HCT116 (cell line): ENCODE results near the gene SKI.

Source experiments
- CBX3 ChIP-seq: IDR thresholded peaks from 2 replicates; pipeline ENCODE4 v1.6.1; 2012; ENCODE audit warnings: low read depth
- CEBPB ChIP-seq: IDR thresholded peaks from 2 replicates; pipeline ENCODE4 v1.6.1; 2012; ENCODE audit warnings: low read depth
- EGR1 ChIP-seq: IDR thresholded peaks from 2 replicates; pipeline ENCODE4 v1.6.1; 2012; ENCODE audit warnings: low read depth
- EZH2 ChIP-seq: fragments of 200-600 bp; sonication (generic); IDR thresholded peaks from 2 replicates; pipeline ENCODE4 v1.6.1; 2017; ENCODE audit warnings: antibody characterized with exemption, mixed run types
- JUND ChIP-seq: IDR thresholded peaks from 2 replicates; pipeline ENCODE4 v1.6.1; 2012
- POLR2A ChIP-seq: IDR thresholded peaks from 2 replicates; pipeline ENCODE4 v1.7.0; 2011; ENCODE audit warnings: borderline replicate concordance; ENCODE audit not compliant: insufficient read depth, insufficient read length; ENCODE audit errors: extremely low read depth
- POLR2AphosphoS5 ChIP-seq: IDR thresholded peaks from 2 replicates; pipeline ENCODE4 v1.6.1; 2011; ENCODE audit warnings: mild to moderate bottlenecking, low read depth, low read length, moderate library complexity
- TCF7L2 ChIP-seq: IDR thresholded peaks from 2 replicates; pipeline ENCODE4 v1.7.0; 2011; ENCODE audit warnings: borderline replicate concordance, inconsistent platforms; ENCODE audit not compliant: insufficient read depth, insufficient read length; ENCODE audit errors: extremely low read depth
- YY1 ChIP-seq: IDR thresholded peaks from 2 replicates; pipeline ENCODE4 v1.6.1; 2011; ENCODE audit warnings: low read length, low read depth, moderate library complexity, mild to moderate bottlenecking; ENCODE audit not compliant: insufficient replicate concordance; ENCODE audit errors: extremely low read depth
- ZBTB33 ChIP-seq: IDR thresholded peaks from 2 replicates; pipeline ENCODE4 v1.6.1; 2011; ENCODE audit warnings: mild to moderate bottlenecking, low read length, moderate library complexity; ENCODE audit not compliant: insufficient replicate concordance; ENCODE audit errors: extremely low read depth
- ZNF274 ChIP-seq: fragments of 200-500 bp; sonication (Bioruptor generic); IDR thresholded peaks from 2 replicates; pipeline ENCODE4 v1.6.1; 2014; ENCODE audit warnings: mild to moderate bottlenecking, low read depth, low read length, inconsistent platforms
- TF ChIP-seq, protein P1 (sequence below), 3 experiments: fragments of 200-600 bp in 1 of 3; sonication (generic) in 1 of 3; IDR thresholded peaks in 2 of 3; conservative IDR thresholded peaks in 1 of 3; 2 replicates each; pipeline ENCODE4 v1.5.1; 2012 to 2017; ENCODE audit warnings: low read depth in 2 of 3, low read length in 2 of 3, antibody characterized with exemption in 1 of 3, borderline replicate concordance in 1 of 3, control low read depth in 1 of 3, mild to moderate bottlenecking in 1 of 3, mixed read lengths in 1 of 3, mixed run types in 1 of 3, moderate library complexity in 1 of 3; ENCODE audit not compliant: insufficient read depth in 1 of 3
- TF ChIP-seq, protein P2 (sequence below): IDR thresholded peaks from 2 replicates; pipeline ENCODE4 v1.6.1; 2012

- TF ChIP-seq CBX3 = no peak
- TF ChIP-seq CEBPB = no peak
- no peak for TF ChIP-seq POLR2A
- TF ChIP-seq, protein P1, sequence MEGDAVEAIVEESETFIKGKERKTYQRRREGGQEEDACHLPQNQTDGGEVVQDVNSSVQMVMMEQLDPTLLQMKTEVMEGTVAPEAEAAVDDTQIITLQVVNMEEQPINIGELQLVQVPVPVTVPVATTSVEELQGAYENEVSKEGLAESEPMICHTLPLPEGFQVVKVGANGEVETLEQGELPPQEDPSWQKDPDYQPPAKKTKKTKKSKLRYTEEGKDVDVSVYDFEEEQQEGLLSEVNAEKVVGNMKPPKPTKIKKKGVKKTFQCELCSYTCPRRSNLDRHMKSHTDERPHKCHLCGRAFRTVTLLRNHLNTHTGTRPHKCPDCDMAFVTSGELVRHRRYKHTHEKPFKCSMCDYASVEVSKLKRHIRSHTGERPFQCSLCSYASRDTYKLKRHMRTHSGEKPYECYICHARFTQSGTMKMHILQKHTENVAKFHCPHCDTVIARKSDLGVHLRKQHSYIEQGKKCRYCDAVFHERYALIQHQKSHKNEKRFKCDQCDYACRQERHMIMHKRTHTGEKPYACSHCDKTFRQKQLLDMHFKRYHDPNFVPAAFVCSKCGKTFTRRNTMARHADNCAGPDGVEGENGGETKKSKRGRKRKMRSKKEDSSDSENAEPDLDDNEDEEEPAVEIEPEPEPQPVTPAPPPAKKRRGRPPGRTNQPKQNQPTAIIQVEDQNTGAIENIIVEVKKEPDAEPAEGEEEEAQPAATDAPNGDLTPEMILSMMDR (IDR thresholded peaks at IDR 0.05 in 2 of 3, conservative IDR thresholded peaks at IDR 0.05 in 1 of 3; ENCODE audit: borderline replicate concordance in 1 of 3, insufficient read depth in 1 of 3, low read depth in 2 of 3, low read length in 2 of 3) = no peak
- TF ChIP-seq ZNF274 = no peak
- TF ChIP-seq ZBTB33 = no peak
- no peak for TF ChIP-seq EZH2
- no peak for TF ChIP-seq POLR2AphosphoS5
- no peak for TF ChIP-seq TCF7L2
- TF ChIP-seq YY1 = no peak
- TF ChIP-seq, protein P2, sequence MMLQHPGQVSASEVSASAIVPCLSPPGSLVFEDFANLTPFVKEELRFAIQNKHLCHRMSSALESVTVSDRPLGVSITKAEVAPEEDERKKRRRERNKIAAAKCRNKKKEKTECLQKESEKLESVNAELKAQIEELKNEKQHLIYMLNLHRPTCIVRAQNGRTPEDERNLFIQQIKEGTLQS = no peak
- TF ChIP-seq JUND = no peak
- TF ChIP-seq EGR1 = no peak
These were observed 35.8 kb upstream of the SKI start for GRCh38 chr1:2192031-2192995.
